Esophagus muscularis mucosa (tissue), 3 donors: ENCODE data around the gene CCDC116.

Source experiments
- CTCF ChIP-seq, 3 experiments: fragments of 200-600 bp in 2 of 3; fragments of 450-650 bp in 1 of 3; sonication (generic) in 2 of 3; IDR thresholded peaks; one replicate each; pipeline ENCODE4 v1.5.1; 2017 to 2019; ENCODE audit warnings: antibody characterized with exemption in 3 of 3, mild to moderate bottlenecking in 2 of 3, moderate library complexity in 1 of 3
- POLR2A ChIP-seq: fragments of 450-650 bp; IDR thresholded peaks from one replicate; pipeline ENCODE4 v1.6.1; 2017; ENCODE audit warnings: antibody characterized with exemption, moderate library complexity, mild to moderate bottlenecking, low read depth
- POLR2AphosphoS5 ChIP-seq, 2 donors: sonication (generic); formaldehyde crosslinking; IDR thresholded peaks; one replicate each; pipeline ENCODE4 v1.6.1; 2017; ENCODE audit warnings: antibody characterized with exemption in 2 of 2

DNA sequence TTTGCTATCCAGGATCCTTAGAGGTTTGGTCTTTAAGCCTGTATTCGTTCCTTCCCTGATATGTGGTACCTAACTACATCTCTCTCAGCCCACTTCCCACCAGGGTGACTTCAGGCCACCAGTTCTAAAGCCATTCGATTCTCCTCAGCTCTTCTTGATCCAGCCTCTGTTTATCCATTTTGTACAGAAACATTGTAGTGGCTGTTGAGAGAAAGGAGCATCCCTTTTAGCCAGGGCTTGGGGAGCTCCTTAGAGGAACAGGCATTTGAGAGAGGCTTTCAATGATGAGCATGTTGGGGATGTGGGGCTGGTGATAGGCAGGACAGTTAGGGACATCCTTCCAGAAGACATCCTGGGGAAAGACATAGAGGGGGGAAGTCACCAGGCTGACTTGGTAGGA lies 47.2 kb upstream of the CCDC116 start:
- TF ChIP-seq POLR2AphosphoS5 (IDR thresholded peaks at IDR 0.05) (no peak), CTCF (IDR thresholded peaks at IDR 0.05) (no peak), POLR2A (no peak)
